GM18526 (cell line): ENCODE results near the gene MUC4.

Source experiments
- POLR2A ChIP-seq: IDR thresholded peaks from 3 replicates; pipeline ENCODE4 v1.6.1; 2011; ENCODE audit not compliant: insufficient read length; ENCODE audit errors: extremely low read depth

Gene MUC4

DNA sequence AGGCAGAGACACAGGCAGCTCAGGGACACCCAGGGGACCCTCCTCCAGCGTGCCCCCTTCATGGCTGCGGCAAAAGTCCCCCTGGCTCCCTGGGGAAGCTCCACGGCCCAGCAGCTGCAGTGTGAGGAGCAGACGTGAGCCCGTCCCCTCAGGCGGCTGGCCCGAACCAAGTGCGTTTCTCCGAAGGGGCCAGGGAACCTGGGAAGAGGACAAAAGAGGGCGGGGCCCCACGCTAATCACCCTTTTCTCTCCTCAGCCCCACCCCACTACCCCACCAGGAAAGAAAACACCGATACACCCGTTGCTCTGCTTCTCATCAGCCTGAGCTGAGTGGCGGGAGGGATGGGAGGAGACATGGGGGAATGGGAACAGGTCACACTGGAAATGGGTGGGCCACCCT is at the start of gene MUC4:
MUC4 (minus strand) TSS at position 174 of the 400 bp plus-strand sequence; CDS start at position 62, 112 bp downstream.
- TF ChIP-seq POLR2A, result no peak

GRCh38 chr3:195860456-195860855 is 48.7 kb upstream of the MUC4 start:
- TF ChIP-seq POLR2A, result no peak

DNA sequence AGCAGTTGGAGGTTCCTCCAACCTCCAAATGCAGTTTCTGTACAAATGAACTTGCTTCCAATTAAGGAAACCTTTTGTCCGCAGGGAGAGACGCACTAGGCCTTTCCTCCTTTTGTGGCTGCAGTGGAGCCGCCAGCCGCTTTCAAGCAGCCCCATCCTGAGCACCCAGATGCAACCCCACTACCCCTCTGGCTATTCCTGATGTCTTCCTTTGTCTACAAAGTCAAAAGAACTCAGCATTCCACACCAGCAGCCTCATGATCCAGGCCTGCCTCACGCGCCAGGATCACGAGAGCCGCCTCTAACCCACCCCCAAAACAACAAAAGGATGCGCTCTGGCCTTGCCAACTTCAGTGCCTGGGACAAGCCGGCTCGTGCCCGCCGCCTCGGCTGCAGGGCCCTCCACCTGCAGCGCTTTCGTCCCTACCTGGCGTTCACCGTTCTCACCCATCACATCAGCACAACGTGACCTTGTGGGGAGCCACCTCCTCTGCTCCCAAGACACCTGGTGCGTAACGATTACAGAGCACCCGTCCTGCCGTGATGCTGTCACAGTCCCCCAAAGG is 48.2 kb upstream of the MUC4 start:
- TF ChIP-seq POLR2A, result no peak

- no peak for TF ChIP-seq POLR2A
These were observed 47.5 kb upstream of the MUC4 start for GRCh38 chr3:195859061-195859845.

GRCh38 chr3:195856410-195857084 is 44.8 kb upstream of the MUC4 start:
- TF ChIP-seq POLR2A, result no peak

DNA sequence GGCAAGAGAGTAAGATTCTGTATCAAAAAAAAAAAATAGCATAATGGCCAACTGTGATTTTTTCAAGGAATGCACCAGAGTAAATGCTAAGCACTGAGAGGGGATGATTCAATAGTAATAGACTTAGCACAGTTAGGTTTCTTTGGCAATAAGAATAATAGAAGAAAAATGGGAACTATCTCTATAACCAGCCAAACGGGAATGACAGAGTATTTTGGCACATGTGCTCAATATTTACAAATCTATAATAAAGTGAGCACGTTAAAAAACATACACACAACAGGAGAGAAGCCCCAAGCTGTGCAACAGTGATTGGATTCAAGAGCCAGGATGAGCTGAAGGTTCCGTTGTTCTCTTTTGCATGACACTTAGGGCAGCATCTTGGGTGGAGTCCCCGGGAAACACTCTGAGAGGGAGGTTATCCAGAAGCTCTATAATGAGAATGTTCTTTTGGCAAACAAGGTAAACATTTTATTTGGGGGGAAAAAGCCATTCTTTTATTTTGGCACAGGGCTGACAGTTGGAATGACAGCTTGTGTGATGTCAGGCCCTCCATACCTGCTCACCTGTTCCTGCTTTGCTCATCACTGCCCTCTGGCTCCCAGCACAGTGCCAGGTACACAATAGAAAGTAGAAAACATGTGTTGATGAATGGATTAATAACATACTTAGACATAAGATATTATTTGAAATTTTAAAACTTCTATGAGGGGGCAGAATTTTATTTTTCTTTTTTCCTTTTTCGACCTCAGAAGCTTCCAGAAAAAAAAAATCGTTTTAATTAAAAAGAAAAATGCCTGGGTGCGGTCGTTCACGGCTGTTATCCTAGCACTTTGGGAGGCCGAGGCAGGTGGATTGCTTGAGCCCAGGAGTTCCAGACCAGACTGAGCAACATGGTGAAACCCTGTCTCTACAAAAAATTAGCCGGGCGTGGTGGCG is 44.0 kb upstream of the MUC4 start:
- TF ChIP-seq POLR2A, result no peak

GRCh38 chr3:195854628-195855294 is 43.0 kb upstream of the MUC4 start:
- TF ChIP-seq POLR2A, result no peak

DNA sequence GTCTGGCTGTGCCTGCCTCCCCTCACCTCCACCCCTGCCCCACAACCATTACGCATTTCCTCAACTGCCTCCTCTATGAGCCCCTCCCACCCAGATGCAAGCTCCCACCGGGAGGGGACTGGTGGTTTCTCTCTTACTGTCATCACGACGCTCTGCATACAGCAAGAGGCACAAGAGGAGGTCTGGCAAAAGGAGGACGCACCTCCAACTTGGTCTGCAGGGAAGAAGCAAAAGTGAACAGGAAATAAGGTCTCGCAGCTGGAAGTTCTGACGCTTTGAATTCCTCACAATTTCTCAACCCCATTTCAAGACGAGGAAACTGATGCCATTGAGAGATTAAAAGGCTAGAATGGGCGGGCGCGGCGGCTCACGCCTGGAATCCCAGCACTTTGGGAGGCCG is 42.3 kb upstream of the MUC4 start:
- no peak for TF ChIP-seq POLR2A

DNA sequence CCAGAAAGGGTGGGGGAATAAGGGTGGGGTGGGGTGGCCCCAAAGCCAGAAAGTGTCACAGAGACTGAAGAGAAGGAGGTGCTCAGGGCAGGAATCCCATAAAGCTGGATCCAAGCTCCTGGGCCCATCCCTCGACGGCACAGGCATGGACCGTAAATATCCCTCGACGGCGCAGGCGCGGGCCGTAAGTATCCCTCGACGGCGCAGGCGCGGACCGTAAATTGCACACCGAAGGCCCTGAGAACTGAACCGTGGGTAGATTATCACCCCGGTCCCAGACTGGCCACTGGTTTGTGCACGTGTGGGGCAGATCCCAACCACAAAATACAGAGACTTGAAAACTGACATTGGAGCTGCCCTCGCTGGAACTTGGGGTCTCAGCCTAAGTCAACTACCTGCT is 41.3 kb upstream of the MUC4 start:
- no peak for TF ChIP-seq POLR2A

DNA sequence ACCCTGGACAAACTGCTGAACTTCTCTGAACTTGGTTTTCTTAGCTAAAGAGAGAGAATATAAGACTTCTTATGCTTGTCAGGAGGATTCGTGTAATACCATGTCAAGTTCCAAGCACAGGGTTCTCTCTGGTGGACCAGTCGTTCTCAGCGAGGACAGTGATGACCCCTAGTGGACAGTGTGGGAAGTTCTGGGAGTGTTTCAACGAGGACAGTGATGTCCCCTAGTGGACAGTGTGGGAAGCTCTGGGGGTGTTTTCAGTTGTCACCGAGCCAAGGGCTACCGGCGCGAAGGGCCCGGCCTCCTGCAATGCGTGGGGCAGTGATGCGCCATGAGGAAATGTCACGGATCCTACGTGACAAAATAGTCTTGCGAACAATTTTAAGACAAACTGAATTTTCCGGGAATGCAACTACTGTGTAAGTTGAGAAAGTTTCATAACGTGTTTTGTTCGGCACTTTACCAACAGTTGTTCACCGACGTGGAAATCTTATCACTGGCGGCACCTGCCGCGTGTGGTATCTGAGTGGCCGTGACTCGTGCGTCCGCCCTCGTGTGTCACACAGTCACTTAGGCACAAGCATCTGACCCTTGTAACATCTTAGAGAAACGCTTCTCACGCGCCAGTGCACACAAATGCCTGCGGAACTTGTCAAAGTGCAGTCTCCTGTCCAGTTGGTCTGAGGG is 39.3 kb upstream of the MUC4 start:
- no peak for TF ChIP-seq POLR2A

GRCh38 chr3:195849322-195850074 is 37.8 kb upstream of the MUC4 start:
- TF ChIP-seq POLR2A, result no peak

DNA sequence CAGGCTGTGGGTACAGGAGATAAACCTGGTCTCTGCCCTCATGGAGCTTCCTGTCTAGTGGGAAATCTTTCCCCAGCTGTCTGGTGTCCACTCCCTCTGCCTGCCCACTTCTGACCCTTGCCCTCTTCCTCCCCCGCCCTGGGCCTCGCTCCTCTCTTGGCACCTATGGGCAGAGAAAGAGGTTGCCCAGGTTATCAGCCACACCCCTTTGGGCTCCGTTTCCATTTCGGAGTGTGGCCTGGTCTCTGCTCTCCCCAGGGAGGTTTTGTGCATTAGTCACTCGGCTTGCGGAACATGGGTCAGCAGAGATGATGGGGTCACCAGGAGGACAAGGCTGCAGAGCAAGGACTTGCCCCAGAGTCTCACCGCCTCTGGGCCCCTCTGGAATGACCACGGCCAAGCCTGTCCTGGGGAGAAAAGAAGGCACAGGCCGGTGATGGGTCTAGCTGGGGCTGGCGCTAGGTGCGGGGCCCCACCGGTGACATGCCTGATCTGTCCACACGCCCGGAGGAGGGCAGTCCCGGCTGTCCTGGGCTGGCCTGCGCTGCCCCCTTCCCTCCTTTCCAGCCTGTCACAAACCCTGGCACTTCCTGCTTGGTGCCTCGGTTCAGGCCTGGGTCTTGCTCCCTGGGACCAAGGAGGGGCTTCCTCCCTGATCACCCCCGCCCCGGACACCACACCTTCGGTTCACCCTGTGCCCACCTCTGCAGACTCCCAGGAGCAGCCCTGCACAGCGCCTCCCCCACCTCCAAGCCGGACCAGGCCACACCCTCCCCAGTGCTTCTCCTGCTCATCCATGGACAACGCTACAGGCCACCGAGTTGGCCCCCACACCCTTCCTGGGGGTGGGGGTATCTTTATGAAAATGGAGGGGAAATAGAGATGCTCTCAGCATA is 35.6 kb upstream of the MUC4 start:
- TF ChIP-seq POLR2A, result no peak
